HCT116 (cell line): ENCODE measurements around the gene LSS. TPM values are rescaled to one million over a fixed set of nuclear protein-coding genes. Genes with fewer than 3 reads are reported as not detected.

Experiments used
- ATAC-seq: fragments of 200-7000 bp; cut with Tn5 transposase; 2 replicates; pipeline ENCODE4 v1.9.1; 2020; ENCODE audit warnings: mild to moderate bottlenecking, moderate library complexity
- BruUV-seq: library from RNA; stranded (reverse); fragments of 400-500 nt; replicated peaks from 2 replicates; lab custom pipeline; 2021; lab: Mats Ljungman, UMichigan
- CTCF ChIA-PET: fragments of 300-600 bp; sonication (Branson Sonifier 250); formaldehyde crosslinking; loops from one replicate; lab custom pipeline; 2021; ENCODE audit warnings: antibody characterized with exemption; lab: Charles Lee
- POLR2A ChIA-PET: fragments of 300-600, 350-600 bp; sonication (Branson Sonifier 250); formaldehyde crosslinking; loops from one replicate; lab custom pipeline; 2021; ENCODE audit warnings: antibody characterized with exemption; lab: Charles Lee
- RAD21 ChIA-PET, 2 experiments: fragments of 300-600 bp; sonication (Branson Sonifier 250); formaldehyde crosslinking; loops; one replicate each; lab custom pipeline; 2023; ENCODE audit warnings: low total read pairs in 2 of 2; ENCODE audit not compliant: uncharacterized antibody in 2 of 2, unreplicated experiment in 2 of 2, low non-redundant PET in 1 of 2; lab: Charles Lee
- DNase-seq: peaks from one replicate; pipeline ENCODE4 v3.0.0-alpha.2; 2010; ENCODE audit warnings: low read depth, low spot score
- H2AFZ ChIP-seq: fragments of 200-600 bp; shearing (Covaris generic), sonication (generic); 2 replicates; pipeline ENCODE4 v1.6.1; 2017; ENCODE audit warnings: low read depth, mixed run types, mixed read lengths, antibody characterized with exemption, low read length; ENCODE audit not compliant: poor library complexity, severe bottlenecking
- H3K27ac ChIP-seq: 2 replicates; pipeline ENCODE4 v1.5.1; 2012; ENCODE audit warnings: low read depth, low read length
- H3K27me3 ChIP-seq: fragments of 200-600 bp; sonication (generic); 2 replicates; pipeline ENCODE4 v1.6.1; 2016; ENCODE audit warnings: mixed run types, low read length, mixed read lengths; ENCODE audit not compliant: insufficient read depth
- H3K36me3 ChIP-seq, 2 experiments: fragments of 200-500 bp in 1 of 2; fragments of 200-600 bp in 1 of 2; sonication (Bioruptor generic) in 1 of 2; sonication (generic) in 1 of 2; 2 replicates each; pipeline versions ENCODE4 v1.5.1 to v1.6.1; 2014 to 2016; ENCODE audit warnings: low read length in 2 of 2, inconsistent platforms in 1 of 2, mixed read lengths in 1 of 2, mixed run types in 1 of 2; ENCODE audit not compliant: insufficient read depth in 2 of 2, control insufficient read depth in 1 of 2
- H3K4me1 ChIP-seq, 2 experiments: fragments of 200-600 bp in 1 of 2; sonication (generic) in 1 of 2; 2 replicates each; pipeline versions ENCODE4 v1.5.1 to v1.6.1; 2012 to 2017; ENCODE audit warnings: low read length in 2 of 2, inconsistent platforms in 1 of 2, mild to moderate bottlenecking in 1 of 2, mixed read lengths in 1 of 2, mixed run types in 1 of 2, moderate library complexity in 1 of 2; ENCODE audit not compliant: insufficient read depth in 2 of 2, control insufficient read depth in 1 of 2
- H3K4me2 ChIP-seq: fragments of 200-600 bp; sonication (generic); 2 replicates; pipeline ENCODE4 v1.6.1; 2017; ENCODE audit warnings: mixed run types, low read length, mixed read lengths
- H3K4me3 ChIP-seq, 2 experiments: fragments of 200-600 bp in 1 of 2; sonication (generic) in 1 of 2; replicated peaks in 1 of 2; 2 replicates each; pipeline ENCODE4 v1.5.1; 2011 to 2016; ENCODE audit warnings: low read length in 2 of 2, control low read depth in 1 of 2, low read depth in 1 of 2, mild to moderate bottlenecking in 1 of 2, mixed read lengths in 1 of 2, mixed run types in 1 of 2
- H3K79me2 ChIP-seq: fragments of 200-600 bp; sonication (generic); 2 replicates; pipeline ENCODE4 v1.6.1; 2017; ENCODE audit warnings: mild to moderate bottlenecking, mixed run types, low read length, moderate library complexity, mixed read lengths; ENCODE audit not compliant: insufficient read depth
- H3K9ac ChIP-seq: fragments of 200-600 bp; sonication (generic); 2 replicates; pipeline ENCODE4 v1.6.1; 2016; ENCODE audit warnings: low read length, mixed read lengths
- H3K9me2 ChIP-seq: fragments of 200-600 bp; sonication (generic), shearing (Covaris generic); 2 replicates; pipeline ENCODE4 v1.6.1; 2017; ENCODE audit warnings: mixed run types, mild to moderate bottlenecking, moderate library complexity; ENCODE audit not compliant: insufficient read depth
- H3K9me3 ChIP-seq, 2 experiments: fragments of 200-500 bp in 1 of 2; fragments of 200-600 bp in 1 of 2; sonication (Bioruptor generic) in 1 of 2; sonication (generic) in 1 of 2; 2 replicates each; pipeline ENCODE4 v1.6.1; 2014 to 2017; ENCODE audit warnings: low read length in 2 of 2, mixed read lengths in 2 of 2, inconsistent platforms in 1 of 2, low read depth in 1 of 2, mild to moderate bottlenecking in 1 of 2, mixed run types in 1 of 2, moderate library complexity in 1 of 2; ENCODE audit not compliant: control insufficient read depth in 1 of 2, insufficient read depth in 1 of 2
- H4K20me1 ChIP-seq: fragments of 200-600 bp; sonication (generic), shearing (Covaris generic); 2 replicates; pipeline ENCODE4 v1.6.1; 2017; ENCODE audit warnings: mixed run types, mild to moderate bottlenecking, moderate library complexity; ENCODE audit not compliant: insufficient read depth
- CBX3 ChIP-seq: IDR thresholded peaks from 2 replicates; pipeline ENCODE4 v1.6.1; 2012; ENCODE audit warnings: low read depth
- CEBPB ChIP-seq: IDR thresholded peaks from 2 replicates; pipeline ENCODE4 v1.6.1; 2012; ENCODE audit warnings: low read depth
- EGR1 ChIP-seq: IDR thresholded peaks from 2 replicates; pipeline ENCODE4 v1.6.1; 2012; ENCODE audit warnings: low read depth
- ELF1 ChIP-seq: IDR thresholded peaks from 2 replicates; pipeline ENCODE4 v1.6.1; 2012; ENCODE audit warnings: low read depth, borderline replicate concordance
- EZH2 ChIP-seq: fragments of 200-600 bp; sonication (generic); IDR thresholded peaks from 2 replicates; pipeline ENCODE4 v1.6.1; 2017; ENCODE audit warnings: antibody characterized with exemption, mixed run types
- EZH2phosphoT487 ChIP-seq: fragments of 200-600 bp; IDR thresholded peaks from 2 replicates; pipeline ENCODE4 v1.6.1; 2018; ENCODE audit warnings: antibody characterized with exemption, borderline replicate concordance
- JUND ChIP-seq: IDR thresholded peaks from 2 replicates; pipeline ENCODE4 v1.6.1; 2012
- POLR2A ChIP-seq: IDR thresholded peaks from 2 replicates; pipeline ENCODE4 v1.7.0; 2011; ENCODE audit warnings: borderline replicate concordance; ENCODE audit not compliant: insufficient read depth, insufficient read length; ENCODE audit errors: extremely low read depth
- POLR2AphosphoS5 ChIP-seq: IDR thresholded peaks from 2 replicates; pipeline ENCODE4 v1.6.1; 2011; ENCODE audit warnings: mild to moderate bottlenecking, low read depth, low read length, moderate library complexity
- ZFX ChIP-seq: fragments of 450-650 bp; IDR thresholded peaks from 2 replicates; pipeline ENCODE4 v1.6.1; 2017
- ZNF274 ChIP-seq: fragments of 200-500 bp; sonication (Bioruptor generic); IDR thresholded peaks from 2 replicates; pipeline ENCODE4 v1.6.1; 2014; ENCODE audit warnings: mild to moderate bottlenecking, low read depth, low read length, inconsistent platforms
- intact Hi-C: fragments of 100-400 bp; cut with micrococcal nuclease; formaldehyde crosslinking; loops from 2 replicates; pipeline ENCODE4 v1.10.0; 2022
- total RNA-seq: library from RNA; stranded (reverse); gene quantifications from one replicate; pipeline ENCODE4 v1.2.1, GENCODE V29; 2021; ENCODE audit not compliant: unreplicated experiment
- TF ChIP-seq, protein P1 (sequence below), 3 experiments: fragments of 200-600 bp in 1 of 3; sonication (generic) in 1 of 3; IDR thresholded peaks in 2 of 3; conservative IDR thresholded peaks in 1 of 3; 2 replicates each; pipeline ENCODE4 v1.5.1; 2012 to 2017; ENCODE audit warnings: low read depth in 2 of 3, low read length in 2 of 3, antibody characterized with exemption in 1 of 3, borderline replicate concordance in 1 of 3, control low read depth in 1 of 3, mild to moderate bottlenecking in 1 of 3, mixed read lengths in 1 of 3, mixed run types in 1 of 3, moderate library complexity in 1 of 3; ENCODE audit not compliant: insufficient read depth in 1 of 3
- TF ChIP-seq, protein P2 (sequence below): IDR thresholded peaks from 2 replicates; pipeline ENCODE4 v1.6.1; 2012
- TF ChIP-seq, protein P3 (sequence below): IDR thresholded peaks from 2 replicates; pipeline ENCODE4 v1.6.1; 2012
- TF ChIP-seq, protein P4 (sequence below): IDR thresholded peaks from 2 replicates; pipeline ENCODE4 v1.6.1; 2012; ENCODE audit warnings: low read depth

LSS gene
- total RNA-seq, 1 experiment from 2014 or later, result 44.7 TPM

DNA sequence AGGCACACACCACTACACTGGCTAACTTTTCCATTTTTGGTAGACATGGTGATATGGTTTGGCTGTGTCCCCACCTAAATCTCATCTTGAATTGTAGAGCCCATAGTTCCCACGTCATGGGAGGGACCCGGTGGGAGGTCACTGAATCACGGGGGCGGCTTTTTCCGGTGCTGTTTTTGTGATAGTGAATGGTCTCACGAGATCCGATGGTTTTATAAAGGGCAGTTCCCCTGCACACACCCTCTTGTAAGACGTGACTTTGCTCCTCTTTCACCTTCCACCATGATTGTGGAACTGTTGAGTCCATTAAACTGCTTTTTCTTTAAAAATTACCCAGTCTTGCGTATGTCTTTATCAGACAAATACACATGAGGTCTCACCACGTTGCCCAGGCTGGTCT, 71.9 kb downstream of the LSS start:
- Histone ChIP-seq H3K9me3 (no peaks in the 10 kb centered on the region), H3K27me3 (no peaks in the 10 kb centered on the region), H3K9me2 (no peaks in the 10 kb centered on the region)

More for the DNA sequence above, 71.9 kb downstream of the LSS start:
- Histone ChIP-seq H3K4me3 (no peak overlapping the region), H3K4me1 (peaks cover 7 to 8% of the 10 kb centered on the region in 2 experiments; a peak in 3 of 4 replicates), H3K79me2 (no peaks in the 10 kb centered on the region), H3K36me3 (no peaks in the 10 kb centered on the region), H3K4me2 (no peak overlapping the region), H2AFZ (no peak overlapping the region), H3K9ac (no peak overlapping the region), H3K27ac (no peak overlapping the region), H4K20me1 (no peaks in the 10 kb centered on the region)
- intact Hi-C loops, result no loop called here
- POLR2A ChIA-PET, result interaction anchor here (0.6 kb wide), 1 partner anchor 13 kb away, joined by 3 read pairs; no protein-coding TSS in a partner anchor
- DNase-seq (no peak), ATAC-seq (no peak)
- CTCF ChIA-PET, result no interaction called here
- TF ChIP-seq ZNF274 (no peak), EGR1 (no peak), ZFX (no peak), JUND (no peak), POLR2AphosphoS5 (no peak), ELF1 (no peak), POLR2A (no peak), CEBPB (no peak), CBX3 (no peak), EZH2 (no peak), EZH2phosphoT487 (no peak)
- TF ChIP-seq, protein P1, sequence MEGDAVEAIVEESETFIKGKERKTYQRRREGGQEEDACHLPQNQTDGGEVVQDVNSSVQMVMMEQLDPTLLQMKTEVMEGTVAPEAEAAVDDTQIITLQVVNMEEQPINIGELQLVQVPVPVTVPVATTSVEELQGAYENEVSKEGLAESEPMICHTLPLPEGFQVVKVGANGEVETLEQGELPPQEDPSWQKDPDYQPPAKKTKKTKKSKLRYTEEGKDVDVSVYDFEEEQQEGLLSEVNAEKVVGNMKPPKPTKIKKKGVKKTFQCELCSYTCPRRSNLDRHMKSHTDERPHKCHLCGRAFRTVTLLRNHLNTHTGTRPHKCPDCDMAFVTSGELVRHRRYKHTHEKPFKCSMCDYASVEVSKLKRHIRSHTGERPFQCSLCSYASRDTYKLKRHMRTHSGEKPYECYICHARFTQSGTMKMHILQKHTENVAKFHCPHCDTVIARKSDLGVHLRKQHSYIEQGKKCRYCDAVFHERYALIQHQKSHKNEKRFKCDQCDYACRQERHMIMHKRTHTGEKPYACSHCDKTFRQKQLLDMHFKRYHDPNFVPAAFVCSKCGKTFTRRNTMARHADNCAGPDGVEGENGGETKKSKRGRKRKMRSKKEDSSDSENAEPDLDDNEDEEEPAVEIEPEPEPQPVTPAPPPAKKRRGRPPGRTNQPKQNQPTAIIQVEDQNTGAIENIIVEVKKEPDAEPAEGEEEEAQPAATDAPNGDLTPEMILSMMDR (IDR thresholded peaks at IDR 0.05 in 2 of 3, conservative IDR thresholded peaks at IDR 0.05 in 1 of 3; ENCODE audit: borderline replicate concordance in 1 of 3, insufficient read depth in 1 of 3, low read depth in 2 of 3, low read length in 2 of 3), result no peak
- TF ChIP-seq, protein P2, sequence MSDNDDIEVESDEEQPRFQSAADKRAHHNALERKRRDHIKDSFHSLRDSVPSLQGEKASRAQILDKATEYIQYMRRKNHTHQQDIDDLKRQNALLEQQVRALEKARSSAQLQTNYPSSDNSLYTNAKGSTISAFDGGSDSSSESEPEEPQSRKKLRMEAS, result no peak
- TF ChIP-seq, protein P3, sequence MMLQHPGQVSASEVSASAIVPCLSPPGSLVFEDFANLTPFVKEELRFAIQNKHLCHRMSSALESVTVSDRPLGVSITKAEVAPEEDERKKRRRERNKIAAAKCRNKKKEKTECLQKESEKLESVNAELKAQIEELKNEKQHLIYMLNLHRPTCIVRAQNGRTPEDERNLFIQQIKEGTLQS, result no peak
- TF ChIP-seq, protein P4, sequence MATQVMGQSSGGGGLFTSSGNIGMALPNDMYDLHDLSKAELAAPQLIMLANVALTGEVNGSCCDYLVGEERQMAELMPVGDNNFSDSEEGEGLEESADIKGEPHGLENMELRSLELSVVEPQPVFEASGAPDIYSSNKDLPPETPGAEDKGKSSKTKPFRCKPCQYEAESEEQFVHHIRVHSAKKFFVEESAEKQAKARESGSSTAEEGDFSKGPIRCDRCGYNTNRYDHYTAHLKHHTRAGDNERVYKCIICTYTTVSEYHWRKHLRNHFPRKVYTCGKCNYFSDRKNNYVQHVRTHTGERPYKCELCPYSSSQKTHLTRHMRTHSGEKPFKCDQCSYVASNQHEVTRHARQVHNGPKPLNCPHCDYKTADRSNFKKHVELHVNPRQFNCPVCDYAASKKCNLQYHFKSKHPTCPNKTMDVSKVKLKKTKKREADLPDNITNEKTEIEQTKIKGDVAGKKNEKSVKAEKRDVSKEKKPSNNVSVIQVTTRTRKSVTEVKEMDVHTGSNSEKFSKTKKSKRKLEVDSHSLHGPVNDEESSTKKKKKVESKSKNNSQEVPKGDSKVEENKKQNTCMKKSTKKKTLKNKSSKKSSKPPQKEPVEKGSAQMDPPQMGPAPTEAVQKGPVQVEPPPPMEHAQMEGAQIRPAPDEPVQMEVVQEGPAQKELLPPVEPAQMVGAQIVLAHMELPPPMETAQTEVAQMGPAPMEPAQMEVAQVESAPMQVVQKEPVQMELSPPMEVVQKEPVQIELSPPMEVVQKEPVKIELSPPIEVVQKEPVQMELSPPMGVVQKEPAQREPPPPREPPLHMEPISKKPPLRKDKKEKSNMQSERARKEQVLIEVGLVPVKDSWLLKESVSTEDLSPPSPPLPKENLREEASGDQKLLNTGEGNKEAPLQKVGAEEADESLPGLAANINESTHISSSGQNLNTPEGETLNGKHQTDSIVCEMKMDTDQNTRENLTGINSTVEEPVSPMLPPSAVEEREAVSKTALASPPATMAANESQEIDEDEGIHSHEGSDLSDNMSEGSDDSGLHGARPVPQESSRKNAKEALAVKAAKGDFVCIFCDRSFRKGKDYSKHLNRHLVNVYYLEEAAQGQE, result no peak
- RAD21 ChIA-PET, result no interaction called here
- BruUV-seq, result no TSS peak
